Fibroblast of skin of abdomen (primary cell): Measurements from ENCODE around the gene STK4. TPM values are rescaled to one million over a fixed set of nuclear protein-coding genes. Genes with fewer than 3 reads are reported as not detected.
A peak's percentile ranks its signal among the peaks of the same experiment; 100 is the strongest.

ENCODE experiments used
- DNase-seq: peaks from one replicate; pipeline ENCODE4 v3.0.0-alpha.2; 2013
- polyA plus RNA-seq, 2 experiments: library from polyadenylated mRNA; unstranded; fragments of 120-200 nt; gene quantifications; one replicate each; pipeline ENCODE4 v1.2.1, GENCODE V29; 2013; ENCODE audit not compliant: insufficient read length in 2 of 2

Gene STK4
- polyA plus RNA-seq (2013, experiment 1 of 2; ENCODE audit: insufficient read length): 11.6 TPM
- 10.9 TPM for polyA plus RNA-seq (2013, experiment 2 of 2; ENCODE audit: insufficient read length)

DNA sequence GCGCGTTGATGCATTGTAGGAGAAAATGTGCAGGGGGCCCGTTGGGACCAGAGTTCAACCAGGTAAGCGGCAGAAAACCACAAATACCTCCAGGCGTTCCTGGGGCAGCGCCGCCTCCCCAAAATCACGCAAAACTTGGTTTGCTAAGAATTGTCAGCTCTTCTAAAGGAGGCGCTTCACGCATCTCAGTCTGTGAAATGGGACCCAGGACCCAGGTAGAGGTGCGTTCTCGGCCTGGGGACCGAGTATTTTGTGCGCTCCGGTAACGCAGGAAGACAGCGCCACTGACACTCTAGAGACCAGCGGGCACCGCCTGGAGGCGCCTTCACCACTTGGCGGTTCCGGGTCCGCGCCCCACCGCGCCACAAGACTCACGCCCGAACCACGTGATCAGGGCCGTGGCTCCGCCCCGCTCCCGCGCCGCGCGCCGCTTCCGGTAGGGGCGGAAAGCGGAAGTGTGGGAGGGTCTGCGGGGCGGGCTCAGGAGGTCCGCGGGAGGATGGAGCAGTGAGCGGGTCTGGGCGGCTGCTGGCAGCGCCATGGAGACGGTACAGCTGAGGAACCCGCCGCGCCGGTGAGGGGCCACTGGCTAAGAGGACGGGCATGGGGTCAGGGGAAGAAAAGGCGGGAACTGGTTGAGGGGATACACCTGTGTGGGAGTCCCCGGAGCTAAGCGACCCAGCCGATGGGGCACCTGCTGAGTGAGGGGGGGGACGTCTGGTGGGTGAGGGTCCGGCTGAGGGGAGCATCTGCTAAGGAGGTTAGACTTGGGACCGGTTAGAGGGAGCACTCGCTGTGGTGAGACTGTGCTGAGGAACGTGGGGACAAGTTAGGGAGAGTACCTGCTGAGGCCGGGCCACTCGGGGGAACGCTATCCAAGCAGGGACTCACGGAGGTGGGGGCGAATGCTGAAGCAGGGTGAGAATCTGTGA lies at the start of gene STK4:
TSS of gene STK4 (plus strand) at position 483 of the 932 bp plus-strand sequence. CDS start at position 540, 57 bp downstream.
- DNase-seq: peak; percentile 91

DNA sequence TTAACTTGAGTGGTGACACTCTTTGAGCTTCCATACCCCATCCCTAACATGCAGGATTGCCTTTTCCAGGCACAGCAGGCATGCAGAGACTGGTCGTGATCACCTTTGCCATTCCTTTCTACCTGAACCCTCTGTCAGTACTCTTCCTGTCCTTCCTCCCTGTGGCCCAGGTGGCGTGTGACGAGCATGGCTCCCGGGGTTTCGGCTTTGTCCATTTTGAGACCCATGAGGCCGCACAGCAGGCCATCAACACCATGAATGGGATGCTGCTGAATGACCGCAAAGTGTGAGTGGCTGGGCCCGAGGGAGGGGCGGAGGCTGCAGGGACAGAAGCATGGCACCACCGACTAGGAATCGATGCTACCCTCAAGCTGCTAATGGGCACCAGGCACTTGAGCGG lies 49.7 kb upstream of the STK4 start:
- no peak for DNase-seq

DNA sequence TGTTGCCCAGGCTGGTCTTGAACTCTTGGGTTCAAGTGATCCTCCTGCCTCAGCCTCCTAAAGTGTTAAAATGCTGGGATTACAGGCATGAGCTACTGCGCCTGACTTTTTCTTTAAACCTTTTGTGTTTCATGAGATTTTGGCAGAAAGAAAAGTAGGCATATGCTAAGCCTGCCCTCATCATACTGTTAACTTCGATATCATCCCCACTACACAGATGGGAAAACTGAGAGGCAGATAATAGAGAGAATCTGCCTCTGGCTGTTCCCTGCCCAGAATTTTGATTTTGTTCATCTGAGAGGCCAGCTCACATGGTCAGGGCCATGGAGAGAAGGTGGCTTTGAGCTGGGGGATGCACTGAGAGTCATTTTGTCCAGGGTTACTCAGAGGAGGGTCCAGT lies 48.9 kb upstream of the STK4 start:
- DNase-seq: no peak

DNA sequence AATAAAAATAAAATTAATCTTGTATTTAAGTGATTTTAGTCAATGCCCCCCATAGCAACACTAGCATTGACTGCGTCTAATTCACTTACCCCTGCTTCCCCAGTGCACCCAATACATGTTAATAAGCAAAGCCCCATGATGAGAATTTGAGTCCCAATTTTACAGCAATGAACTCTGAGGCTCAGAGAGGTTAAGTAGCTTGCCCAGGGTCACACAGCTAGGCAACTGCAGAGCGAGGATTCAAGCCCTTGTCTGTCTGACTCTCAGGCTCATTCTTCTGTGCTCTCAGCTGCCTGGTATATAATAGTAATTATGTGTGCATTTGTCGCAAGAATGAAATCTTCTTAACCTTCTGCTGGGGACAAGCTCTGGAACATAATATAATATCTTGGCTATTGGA lies 48.0 kb upstream of the STK4 start:
- DNase-seq: no peak

- DNase-seq: no peak
These were observed 47.6 kb upstream of the STK4 start for GRCh38 chr20:44918761-44919160.

DNA sequence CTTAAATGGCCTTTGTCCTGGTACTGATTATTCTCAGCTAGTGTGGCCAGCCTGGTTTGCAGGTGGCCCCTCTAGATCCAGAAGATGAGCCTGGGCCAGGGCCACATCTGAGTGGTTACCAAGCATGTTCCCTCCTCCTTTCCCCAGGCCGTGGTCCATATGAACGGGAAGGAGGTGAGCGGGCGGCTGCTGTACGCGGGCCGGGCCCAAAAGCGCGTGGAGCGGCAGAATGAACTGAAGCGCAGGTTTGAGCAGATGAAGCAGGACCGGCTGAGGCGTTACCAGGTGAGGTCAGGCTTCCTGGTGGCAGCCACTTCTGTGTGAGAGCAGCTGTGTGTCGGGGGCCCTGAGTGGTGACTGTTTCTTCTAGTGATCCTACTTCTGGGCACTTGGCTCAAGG lies 44.9 kb upstream of the STK4 start:
- no peak for DNase-seq

- DNase-seq: no peak
These were observed 41.8 kb upstream of the STK4 start for GRCh38 chr20:44924541-44924940.

DNA sequence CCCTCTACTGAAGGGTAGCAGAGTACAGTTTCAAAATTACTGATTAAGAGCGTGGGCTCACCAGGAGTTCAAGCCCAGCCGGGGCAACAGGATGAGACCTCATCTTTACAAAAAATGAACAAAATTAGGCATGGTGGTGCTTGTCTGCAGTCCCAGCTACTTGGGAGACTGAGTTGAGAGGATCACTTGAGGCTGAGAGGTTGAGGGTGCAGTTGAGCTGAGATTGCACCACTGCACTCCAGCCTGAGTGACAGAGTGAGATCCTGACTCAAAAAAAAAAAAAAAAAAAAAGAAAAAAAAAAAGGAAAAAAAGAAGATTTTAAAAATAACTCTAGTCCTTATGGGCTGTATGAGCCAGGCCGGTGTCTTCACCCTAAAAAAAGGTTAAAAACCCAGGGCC lies 37.7 kb upstream of the STK4 start:
- no peak for DNase-seq

DNA sequence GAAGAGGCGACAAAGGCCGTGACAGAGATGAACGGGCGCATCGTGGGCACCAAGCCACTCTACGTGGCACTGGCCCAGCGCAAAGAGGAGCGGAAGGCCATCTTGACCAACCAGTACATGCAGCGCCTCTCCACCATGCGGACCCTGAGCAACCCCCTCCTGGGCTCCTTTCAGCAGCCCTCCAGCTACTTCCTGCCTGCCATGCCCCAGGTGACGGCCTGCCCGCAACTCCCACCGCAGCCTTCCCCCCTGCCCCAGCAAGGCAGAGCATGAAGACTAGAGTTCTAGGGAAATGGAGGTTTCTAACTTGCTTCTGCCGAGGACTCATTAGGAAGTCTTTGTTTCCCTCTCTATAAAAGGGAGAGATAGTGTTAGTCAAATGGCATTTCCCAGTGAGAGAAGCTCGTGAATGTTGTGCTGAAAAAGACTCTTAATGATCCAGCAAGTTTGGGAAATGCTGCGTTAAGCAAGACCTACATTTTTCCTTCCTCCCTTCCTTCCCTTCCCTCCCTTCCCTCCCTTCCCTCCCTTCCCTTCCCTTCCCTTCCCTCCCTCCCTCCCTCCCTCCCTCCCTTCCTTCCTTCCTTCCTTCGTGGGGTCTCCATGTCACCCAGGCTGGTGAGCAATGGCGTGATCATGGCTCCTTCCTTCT lies 35.7 kb upstream of the STK4 start:
- DNase-seq: no peak

DNA sequence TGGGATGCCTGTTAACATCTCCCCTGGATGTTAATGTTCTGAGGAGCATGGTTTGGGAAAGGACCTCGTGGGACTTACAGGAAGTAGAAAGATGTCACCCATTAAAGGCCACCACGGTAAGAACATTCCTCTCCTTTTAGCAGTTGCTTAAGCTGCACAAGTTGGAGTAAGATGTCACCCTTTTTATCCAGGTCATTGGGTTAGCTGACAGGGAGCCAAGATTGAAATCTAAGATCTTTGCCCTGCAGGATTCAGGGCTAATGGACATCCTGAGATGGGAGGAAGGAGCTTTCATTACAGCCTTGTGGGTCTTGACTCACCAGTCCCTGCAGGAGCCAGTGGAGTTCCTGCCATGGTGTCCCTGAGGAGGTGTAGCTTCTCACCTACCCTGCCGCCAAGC lies 34.4 kb upstream of the STK4 start:
- DNase-seq: no peak

GRCh38 chr20:44932916-44933315 lies 33.4 kb upstream of the STK4 start:
- DNase-seq: no peak

- no peak for DNase-seq
These were observed 29.8 kb upstream of the STK4 start for GRCh38 chr20:44936510-44936909.

GRCh38 chr20:44938637-44939036 lies 27.7 kb upstream of the STK4 start:
- no peak for DNase-seq

DNA sequence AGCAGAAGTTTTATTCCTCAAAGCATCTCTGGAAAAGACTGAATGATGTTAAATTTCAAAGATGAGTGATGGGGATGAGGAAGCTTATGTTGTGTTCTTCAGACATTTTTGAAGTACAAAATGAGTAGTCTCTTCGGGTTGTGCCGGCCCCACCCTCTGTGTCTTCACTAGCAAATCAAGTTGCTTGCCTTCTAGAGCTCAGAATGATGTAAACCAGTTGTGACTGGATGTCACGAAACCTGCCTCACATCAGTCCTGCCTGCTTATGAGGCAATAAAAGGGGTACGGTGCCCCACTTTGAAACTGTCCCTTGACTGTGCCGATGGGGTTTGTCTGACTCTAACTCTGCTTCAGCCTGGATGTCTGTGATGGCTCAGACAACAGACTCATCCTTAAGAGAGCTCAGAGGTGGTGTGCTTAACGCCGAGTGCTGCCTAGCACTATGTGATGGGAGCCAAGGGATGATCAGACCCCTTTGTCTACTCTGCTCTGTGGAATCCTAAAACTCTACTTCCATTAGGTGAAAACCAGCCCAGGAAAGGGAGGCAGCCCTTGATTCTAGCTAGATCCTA lies 25.1 kb upstream of the STK4 start:
- DNase-seq: no peak

DNA sequence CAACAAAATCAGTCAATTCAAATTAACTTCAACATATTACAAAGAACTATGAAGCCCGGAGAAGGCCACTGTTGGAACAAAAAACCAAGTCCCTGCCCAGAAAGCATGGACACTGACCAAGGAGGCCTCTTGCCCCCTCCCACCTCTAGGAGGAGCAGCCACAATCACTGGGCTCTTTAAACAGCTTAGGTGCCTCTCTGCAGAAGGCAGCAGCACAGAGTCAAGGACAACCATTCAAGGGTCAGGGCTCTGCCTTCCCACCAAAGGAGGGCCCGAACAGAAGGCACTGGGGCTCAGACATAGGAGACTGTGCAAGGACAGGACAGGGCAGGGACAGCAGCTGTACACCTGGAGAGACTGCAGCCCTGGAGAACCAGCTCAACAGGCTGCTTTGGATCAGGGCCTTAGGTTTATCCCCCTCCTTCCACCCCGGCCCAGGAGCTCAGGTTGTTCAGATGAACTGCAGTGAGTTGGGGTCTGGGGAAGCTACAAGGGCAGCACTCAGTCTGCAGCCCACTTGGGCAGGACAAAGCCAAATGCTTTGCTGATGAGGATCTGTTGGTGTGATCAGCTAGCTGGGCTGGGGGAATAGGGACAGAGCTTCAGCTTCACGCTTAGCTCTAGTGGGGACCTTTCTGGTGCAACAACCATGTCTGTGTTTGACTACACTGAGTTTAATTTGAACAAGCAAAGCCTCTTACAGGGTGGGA lies 23.9 kb upstream of the STK4 start:
- DNase-seq: no peak

- DNase-seq: no peak
These were observed 22.5 kb upstream of the STK4 start for GRCh38 chr20:44943828-44944227.

- DNase-seq: no peak
These were observed 21.1 kb upstream of the STK4 start for GRCh38 chr20:44945261-44945660.

- DNase-seq: no peak
These were observed 19.9 kb upstream of the STK4 start for GRCh38 chr20:44946271-44946852.

DNA sequence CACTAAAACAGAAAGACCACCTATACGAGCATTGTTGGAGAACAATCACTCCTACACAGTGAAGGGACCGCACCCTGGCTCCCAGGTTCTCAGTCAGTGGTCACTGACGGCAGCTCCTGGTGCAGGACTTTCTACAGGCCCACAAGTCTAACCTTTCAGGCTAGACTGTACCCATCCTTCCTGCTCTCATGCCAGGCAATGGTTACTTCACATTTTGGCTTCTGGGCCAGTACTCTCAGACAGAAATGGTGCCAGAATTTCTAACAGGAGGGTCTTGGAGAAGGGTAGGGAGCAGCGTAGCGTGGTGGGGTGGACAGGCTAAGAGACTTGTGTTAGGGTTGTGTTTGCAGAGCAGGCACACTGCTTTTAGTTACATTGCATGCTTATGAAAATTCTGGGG lies 18.2 kb upstream of the STK4 start:
- no peak for DNase-seq

- no peak for DNase-seq
These were observed 17.8 kb upstream of the STK4 start for GRCh38 chr20:44948513-44948912.

GRCh38 chr20:44950368-44950767 lies 15.9 kb upstream of the STK4 start:
- DNase-seq: no peak

DNA sequence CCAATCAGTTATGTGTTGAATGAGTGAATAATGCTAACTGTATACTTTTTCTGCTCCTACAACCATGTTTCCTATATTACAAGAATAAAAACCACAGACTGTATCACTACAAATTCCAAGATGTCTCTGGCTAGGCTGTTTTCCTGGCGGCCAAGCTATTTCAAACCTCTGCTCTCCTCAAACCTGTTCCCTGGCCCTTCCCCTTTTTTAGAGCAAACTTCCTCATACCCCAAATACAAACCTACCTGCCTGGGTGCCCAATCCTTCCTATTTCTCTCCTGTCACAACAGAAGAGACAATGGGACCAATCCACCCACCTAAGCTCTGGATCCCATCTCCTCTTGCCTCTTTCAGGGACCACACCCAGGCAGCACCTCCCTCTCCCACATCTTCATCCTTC lies 13.6 kb upstream of the STK4 start:
- no peak for DNase-seq

DNA sequence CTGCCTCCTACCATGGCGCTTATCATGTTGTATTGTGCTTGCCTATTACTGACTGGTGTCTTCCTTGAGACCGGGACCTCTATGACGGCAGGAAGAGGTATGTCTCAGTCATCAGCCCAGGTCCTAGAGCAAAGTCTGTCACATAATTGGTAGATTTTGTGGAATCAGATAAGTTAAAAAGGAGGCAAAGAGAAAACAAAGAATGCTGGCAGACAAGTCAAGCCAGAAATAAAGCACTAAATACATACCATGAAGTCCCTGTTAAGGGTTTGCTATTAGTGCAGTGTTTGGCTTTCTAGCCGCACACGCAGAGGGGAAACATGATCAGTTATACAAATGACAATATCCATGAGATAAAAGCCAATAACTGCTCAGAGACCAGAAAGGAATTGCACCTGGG lies 12.1 kb upstream of the STK4 start:
- DNase-seq: no peak
